ENCODE measurements around the gene CELA1.

DNA sequence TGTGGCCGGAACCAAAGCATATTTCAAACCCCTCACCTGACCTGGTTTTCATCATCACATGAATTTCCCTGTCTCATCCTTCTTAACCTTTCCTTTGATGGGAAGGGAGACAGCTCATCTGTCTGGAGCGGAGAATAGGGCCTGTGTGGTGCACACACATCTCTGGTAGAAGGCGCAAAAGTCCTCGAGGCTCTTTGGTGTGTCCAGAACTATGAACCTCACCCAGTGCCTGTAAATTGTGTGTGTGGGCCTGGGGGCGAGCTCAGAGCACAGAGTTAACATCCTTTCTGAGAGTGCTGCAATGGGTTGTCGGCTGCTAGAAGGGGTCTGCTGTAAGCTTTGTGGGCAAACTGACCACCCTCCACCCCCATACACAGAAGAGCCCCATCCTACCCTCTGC lies 44.0 kb upstream of the CELA1 start:
- TF ChIP-seq POLR2A (IDR thresholded peaks at IDR 0.05) (no peak), EP300 (IDR thresholded peaks at IDR 0.05) (no peak)
